ENCODE data around the gene ZNF548. TPM values are rescaled to one million over a fixed set of nuclear protein-coding genes. Genes with fewer than 3 reads are reported as not detected.
A peak's percentile ranks its signal among the peaks of the same experiment; 100 is the strongest.

The ZNF548 gene
- 27.7 TPM for total RNA-seq

- H3K36me3 ChIP-seq (ENCODE audit: control insufficient read depth in 3 of 3, insufficient read depth in 3 of 3, low read length in 3 of 3): peaks cover 9 to 17% (median 16%) of the 10 kb centered on the region in 3 donors
- peaks cover 13 to 22% (median 16%) of the 10 kb centered on the region in 3 donors for H3K4me1 ChIP-seq (ENCODE audit: control insufficient read depth in 3 of 3, insufficient read depth in 3 of 3, low read length in 3 of 3)
- H3K9ac ChIP-seq (ENCODE audit: low read depth in 1 of 3, low read length in 3 of 3): peak within 1 kb of the TSS; percentile 89 to 96 (median 94)
- no peaks in the 10 kb centered on the region for H3K27me3 ChIP-seq (ENCODE audit: control insufficient read depth in 3 of 3, insufficient read depth in 3 of 3, low read length in 3 of 3)
- H3K4me3 ChIP-seq (ENCODE audit: low read length in 3 of 3): peak within 1 kb of the TSS; percentile 82 to 95 (median 93)
- peak within 1 kb of the TSS; percentile 98 for H3K27ac ChIP-seq (ENCODE audit: low read depth, low read length)
- H3K9me3 ChIP-seq (ENCODE audit: control insufficient read depth in 3 of 3, low read length in 3 of 3): no peaks in the 10 kb centered on the region
These were observed at the start of gene ZNF548 for GRCh38 chr19:57389730-57390598. ZNF548 (plus strand) TSS chr19:57389854; CDS start chr19:57390100, 246 bp downstream.

GRCh38 chr19:57342582-57342981 is 47.1 kb upstream of the ZNF548 start:
- Histone ChIP-seq H3K27me3 (ENCODE audit: control insufficient read depth in 3 of 3, insufficient read depth in 3 of 3, low read length in 3 of 3) (no peaks in the 10 kb centered on the region), H3K9me3 (ENCODE audit: control insufficient read depth in 3 of 3, low read length in 3 of 3) (no peaks in the 10 kb centered on the region), H3K4me3 (ENCODE audit: low read length in 3 of 3) (no peak overlapping the region), H3K27ac (ENCODE audit: low read depth, low read length) (no peak overlapping the region), H3K36me3 (ENCODE audit: control insufficient read depth in 3 of 3, insufficient read depth in 3 of 3, low read length in 3 of 3) (no peaks in the 10 kb centered on the region), H3K4me1 (ENCODE audit: control insufficient read depth in 3 of 3, insufficient read depth in 3 of 3, low read length in 3 of 3) (peaks cover 3 to 11% (median 9%) of the 10 kb centered on the region in 3 donors), H3K9ac (ENCODE audit: low read depth in 1 of 3, low read length in 3 of 3) (no peak overlapping the region)

- no peak overlapping the region for H3K4me3 ChIP-seq (ENCODE audit: low read length in 3 of 3)
- no peak overlapping the region for H3K27ac ChIP-seq (ENCODE audit: low read depth, low read length)
- H3K4me1 ChIP-seq (ENCODE audit: control insufficient read depth in 3 of 3, insufficient read depth in 3 of 3, low read length in 3 of 3): peaks cover 16 to 20% (median 19%) of the 10 kb centered on the region in 3 donors
- H3K36me3 ChIP-seq (ENCODE audit: control insufficient read depth in 3 of 3, insufficient read depth in 3 of 3, low read length in 3 of 3): peaks cover 2 to 10% (median 3%) of the 10 kb centered on the region in 3 donors
- H3K9ac ChIP-seq (ENCODE audit: low read depth in 1 of 3, low read length in 3 of 3): no peak overlapping the region
- peaks cover 0 to 1% (median 0%) of the 10 kb centered on the region in 3 donors for H3K9me3 ChIP-seq (ENCODE audit: control insufficient read depth in 3 of 3, low read length in 3 of 3)
- no peaks in the 10 kb centered on the region for H3K27me3 ChIP-seq (ENCODE audit: control insufficient read depth in 3 of 3, insufficient read depth in 3 of 3, low read length in 3 of 3)
These were observed 41.5 kb upstream of the ZNF548 start for GRCh38 chr19:57348136-57348535.

GRCh38 chr19:57350877-57351805 is 38.5 kb upstream of the ZNF548 start, which contains the start of gene ZNF304:
ZNF304 (plus strand) TSS chr19:57351271; CDS start chr19:57351665, 394 bp downstream.
- Histone ChIP-seq H3K36me3 (ENCODE audit: control insufficient read depth in 3 of 3, insufficient read depth in 3 of 3, low read length in 3 of 3) (peaks cover 30 to 37% (median 31%) of the 10 kb centered on the region in 3 donors), H3K4me3 (ENCODE audit: low read length in 3 of 3) (peak within 1 kb of the TSS; percentile 90 to 100 (median 93)), H3K4me1 (ENCODE audit: control insufficient read depth in 3 of 3, insufficient read depth in 3 of 3, low read length in 3 of 3) (peaks cover 22 to 32% (median 25%) of the 10 kb centered on the region in 3 donors), H3K27ac (ENCODE audit: low read depth, low read length) (peak within 1 kb of the TSS; percentile 88), H3K9ac (ENCODE audit: low read depth in 1 of 3, low read length in 3 of 3) (peak within 1 kb of the TSS; percentile 97 to 99 (median 99)), H3K9me3 (ENCODE audit: control insufficient read depth in 3 of 3, low read length in 3 of 3) (peaks cover 0 to 5% (median 2%) of the 10 kb centered on the region in 3 donors), H3K27me3 (ENCODE audit: control insufficient read depth in 3 of 3, insufficient read depth in 3 of 3, low read length in 3 of 3) (no peaks in the 10 kb centered on the region)

GRCh38 chr19:57351867-57352266 is 37.8 kb upstream of the ZNF548 start:
- Histone ChIP-seq H3K4me1 (ENCODE audit: control insufficient read depth in 3 of 3, insufficient read depth in 3 of 3, low read length in 3 of 3) (peaks cover 22 to 32% (median 25%) of the 10 kb centered on the region in 3 donors), H3K9me3 (ENCODE audit: control insufficient read depth in 3 of 3, low read length in 3 of 3) (peaks cover 0 to 5% (median 4%) of the 10 kb centered on the region in 3 donors), H3K36me3 (ENCODE audit: control insufficient read depth in 3 of 3, insufficient read depth in 3 of 3, low read length in 3 of 3) (peaks cover 37 to 44% (median 38%) of the 10 kb centered on the region in 3 donors), H3K27ac (ENCODE audit: low read depth, low read length) (peak overlapping the region; percentile 88), H3K27me3 (ENCODE audit: control insufficient read depth in 3 of 3, insufficient read depth in 3 of 3, low read length in 3 of 3) (no peaks in the 10 kb centered on the region), H3K4me3 (ENCODE audit: low read length in 3 of 3) (peak overlapping the region; percentile 90 to 100 (median 93)), H3K9ac (ENCODE audit: low read depth in 1 of 3, low read length in 3 of 3) (peak overlapping the region; percentile 97 to 99 (median 99))

GRCh38 chr19:57355916-57356315 is 33.7 kb upstream of the ZNF548 start:
- no peak overlapping the region for H3K27ac ChIP-seq (ENCODE audit: low read depth, low read length)
- H3K36me3 ChIP-seq (ENCODE audit: control insufficient read depth in 3 of 3, insufficient read depth in 3 of 3, low read length in 3 of 3): peaks cover 55 to 64% (median 62%) of the 10 kb centered on the region in 3 donors
- H3K9me3 ChIP-seq (ENCODE audit: control insufficient read depth in 3 of 3, low read length in 3 of 3): peaks cover 0 to 11% (median 8%) of the 10 kb centered on the region in 3 donors
- H3K4me3 ChIP-seq (ENCODE audit: low read length in 3 of 3): peak overlapping the region in 1 of 3 donors; percentile 41
- H3K9ac ChIP-seq (ENCODE audit: low read depth in 1 of 3, low read length in 3 of 3): no peak overlapping the region
- no peaks in the 10 kb centered on the region for H3K27me3 ChIP-seq (ENCODE audit: control insufficient read depth in 3 of 3, insufficient read depth in 3 of 3, low read length in 3 of 3)
- H3K4me1 ChIP-seq (ENCODE audit: control insufficient read depth in 3 of 3, insufficient read depth in 3 of 3, low read length in 3 of 3): peaks cover 22 to 43% (median 30%) of the 10 kb centered on the region in 3 donors

- Histone ChIP-seq H3K36me3 (ENCODE audit: control insufficient read depth in 3 of 3, insufficient read depth in 3 of 3, low read length in 3 of 3) (peaks cover 55 to 62% (median 56%) of the 10 kb centered on the region in 3 donors), H3K27ac (ENCODE audit: low read depth, low read length) (no peak overlapping the region), H3K4me1 (ENCODE audit: control insufficient read depth in 3 of 3, insufficient read depth in 3 of 3, low read length in 3 of 3) (peaks cover 15 to 30% (median 21%) of the 10 kb centered on the region in 3 donors), H3K27me3 (ENCODE audit: control insufficient read depth in 3 of 3, insufficient read depth in 3 of 3, low read length in 3 of 3) (no peaks in the 10 kb centered on the region), H3K4me3 (ENCODE audit: low read length in 3 of 3) (no peak overlapping the region), H3K9me3 (ENCODE audit: control insufficient read depth in 3 of 3, low read length in 3 of 3) (peaks cover 0 to 11% (median 8%) of the 10 kb centered on the region in 3 donors), H3K9ac (ENCODE audit: low read depth in 1 of 3, low read length in 3 of 3) (no peak overlapping the region)
These were observed 32.2 kb upstream of the ZNF548 start for GRCh38 chr19:57357406-57357805.

- H3K27me3 ChIP-seq (ENCODE audit: control insufficient read depth in 3 of 3, insufficient read depth in 3 of 3, low read length in 3 of 3): no peaks in the 10 kb centered on the region
- H3K4me3 ChIP-seq (ENCODE audit: low read length in 3 of 3): no peak overlapping the region
- H3K4me1 ChIP-seq (ENCODE audit: control insufficient read depth in 3 of 3, insufficient read depth in 3 of 3, low read length in 3 of 3): peaks cover 14 to 17% (median 14%) of the 10 kb centered on the region in 3 donors
- peaks cover 42 to 50% (median 45%) of the 10 kb centered on the region in 3 donors for H3K36me3 ChIP-seq (ENCODE audit: control insufficient read depth in 3 of 3, insufficient read depth in 3 of 3, low read length in 3 of 3)
- H3K27ac ChIP-seq (ENCODE audit: low read depth, low read length): no peak overlapping the region
- peaks cover 0 to 8% (median 6%) of the 10 kb centered on the region in 3 donors for H3K9me3 ChIP-seq (ENCODE audit: control insufficient read depth in 3 of 3, low read length in 3 of 3)
- H3K9ac ChIP-seq (ENCODE audit: low read depth in 1 of 3, low read length in 3 of 3): no peak overlapping the region
These were observed 30.4 kb upstream of the ZNF548 start for GRCh38 chr19:57359300-57359699.

- Histone ChIP-seq H3K36me3 (ENCODE audit: control insufficient read depth in 3 of 3, insufficient read depth in 3 of 3, low read length in 3 of 3) (peaks cover 11 to 19% (median 14%) of the 10 kb centered on the region in 3 donors), H3K4me1 (ENCODE audit: control insufficient read depth in 3 of 3, insufficient read depth in 3 of 3, low read length in 3 of 3) (peaks cover 13 to 16% (median 14%) of the 10 kb centered on the region in 3 donors)
These were observed 27.2 kb upstream of the ZNF548 start for GRCh38 chr19:57362419-57362818.

More at GRCh38 chr19:57362419-57362818, 27.2 kb upstream of the ZNF548 start:
- Histone ChIP-seq H3K9me3 (ENCODE audit: control insufficient read depth in 3 of 3, low read length in 3 of 3) (peaks cover 0 to 6% (median 0%) of the 10 kb centered on the region in 3 donors), H3K27me3 (ENCODE audit: control insufficient read depth in 3 of 3, insufficient read depth in 3 of 3, low read length in 3 of 3) (no peaks in the 10 kb centered on the region), H3K4me3 (ENCODE audit: low read length in 3 of 3) (peak overlapping the region; percentile 67 to 89 (median 86)), H3K27ac (ENCODE audit: low read depth, low read length) (peak overlapping the region; percentile 93), H3K9ac (ENCODE audit: low read depth in 1 of 3, low read length in 3 of 3) (peak overlapping the region; percentile 69 to 91 (median 88))
